Progenitor cell of endocrine pancreas (in vitro differentiated cells): ENCODE measurements around the gene DOCK4. TPM values are rescaled to one million over a fixed set of nuclear protein-coding genes. Genes with fewer than 3 reads are reported as not detected.

Source experiments
- DNase-seq: peaks from one replicate; pipeline ENCODE4 v3.0.0; 2021; ENCODE audit warnings: low spot score; ENCODE audit not compliant: unreplicated experiment
- H3K27ac Mint-ChIP-seq: 2 replicates; pipeline ENCODE4 v1.8.0; 2021; ENCODE audit warnings: mild to moderate bottlenecking, moderate library complexity, mixed read lengths
- H3K27me3 Mint-ChIP-seq: 2 replicates; pipeline ENCODE4 v1.8.0; 2021; ENCODE audit warnings: mixed read lengths
- H3K36me3 Mint-ChIP-seq: 2 replicates; pipeline ENCODE4 v1.8.0; 2022; ENCODE audit warnings: mixed read lengths; ENCODE audit not compliant: insufficient read depth
- H3K4me1 Mint-ChIP-seq: 2 replicates; pipeline ENCODE4 v1.8.0; 2021; ENCODE audit warnings: low read depth, mixed read lengths
- H3K4me3 Mint-ChIP-seq: 2 replicates; pipeline ENCODE4 v1.8.0; 2021; ENCODE audit warnings: low read depth, mild to moderate bottlenecking, moderate library complexity, mixed read lengths
- H3K9me3 Mint-ChIP-seq: 2 replicates; pipeline ENCODE4 v1.8.0; 2021; ENCODE audit warnings: low read depth, mixed read lengths
- total RNA-seq: library from RNA; stranded (reverse); gene quantifications from 2 replicates; pipeline ENCODE4 v1.2.1, GENCODE V29; 2021
- TF ChIP-seq, protein P1 (sequence below): fragments of 200-600 bp; sonication (generic); IDR thresholded peaks from one replicate; pipeline ENCODE4 v1.5.0; 2021; ENCODE audit warnings: antibody characterized with exemption, mild to moderate bottlenecking; ENCODE audit not compliant: unreplicated experiment

Gene DOCK4
- total RNA-seq, 1 donor from 2014 or later = 28.8 TPM

- Mint-ChIP-seq H3K4me3 (no peak overlapping the region), H3K36me3 (no peaks in the 10 kb centered on the region), H3K27me3 (no peaks in the 10 kb centered on the region), H3K9me3 (no peaks in the 10 kb centered on the region), H3K4me1 (peaks cover 35% of the 10 kb centered on the region), H3K27ac (no peak overlapping the region)
- TF ChIP-seq, protein P1, sequence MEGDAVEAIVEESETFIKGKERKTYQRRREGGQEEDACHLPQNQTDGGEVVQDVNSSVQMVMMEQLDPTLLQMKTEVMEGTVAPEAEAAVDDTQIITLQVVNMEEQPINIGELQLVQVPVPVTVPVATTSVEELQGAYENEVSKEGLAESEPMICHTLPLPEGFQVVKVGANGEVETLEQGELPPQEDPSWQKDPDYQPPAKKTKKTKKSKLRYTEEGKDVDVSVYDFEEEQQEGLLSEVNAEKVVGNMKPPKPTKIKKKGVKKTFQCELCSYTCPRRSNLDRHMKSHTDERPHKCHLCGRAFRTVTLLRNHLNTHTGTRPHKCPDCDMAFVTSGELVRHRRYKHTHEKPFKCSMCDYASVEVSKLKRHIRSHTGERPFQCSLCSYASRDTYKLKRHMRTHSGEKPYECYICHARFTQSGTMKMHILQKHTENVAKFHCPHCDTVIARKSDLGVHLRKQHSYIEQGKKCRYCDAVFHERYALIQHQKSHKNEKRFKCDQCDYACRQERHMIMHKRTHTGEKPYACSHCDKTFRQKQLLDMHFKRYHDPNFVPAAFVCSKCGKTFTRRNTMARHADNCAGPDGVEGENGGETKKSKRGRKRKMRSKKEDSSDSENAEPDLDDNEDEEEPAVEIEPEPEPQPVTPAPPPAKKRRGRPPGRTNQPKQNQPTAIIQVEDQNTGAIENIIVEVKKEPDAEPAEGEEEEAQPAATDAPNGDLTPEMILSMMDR = no peak
- no peak for DNase-seq
Observed at GRCh38 chr7:112088484-112089016, 117.6 kb downstream of the DOCK4 start.

- H3K4me3 Mint-ChIP-seq = no peak overlapping the region
- peaks cover 28% of the 10 kb centered on the region for H3K4me1 Mint-ChIP-seq
- TF ChIP-seq, protein P1 = no peak
- DNase-seq = no peak
- no peak overlapping the region for H3K27ac Mint-ChIP-seq
- H3K9me3 Mint-ChIP-seq = no peaks in the 10 kb centered on the region
- no peaks in the 10 kb centered on the region for H3K36me3 Mint-ChIP-seq
- no peaks in the 10 kb centered on the region for H3K27me3 Mint-ChIP-seq
Observed at GRCh38 chr7:112086496-112087254, 119.5 kb downstream of the DOCK4 start.

- TF ChIP-seq, protein P1 = no peak
- no peaks in the 10 kb centered on the region for H3K27me3 Mint-ChIP-seq
- H3K9me3 Mint-ChIP-seq = no peaks in the 10 kb centered on the region
- no peak overlapping the region for H3K4me3 Mint-ChIP-seq
- no peak overlapping the region for H3K27ac Mint-ChIP-seq
- no peak for DNase-seq
- H3K4me1 Mint-ChIP-seq = peaks cover 18% of the 10 kb centered on the region
- no peaks in the 10 kb centered on the region for H3K36me3 Mint-ChIP-seq
Observed at GRCh38 chr7:112084520-112084971, 121.7 kb downstream of the DOCK4 start.

DNA sequence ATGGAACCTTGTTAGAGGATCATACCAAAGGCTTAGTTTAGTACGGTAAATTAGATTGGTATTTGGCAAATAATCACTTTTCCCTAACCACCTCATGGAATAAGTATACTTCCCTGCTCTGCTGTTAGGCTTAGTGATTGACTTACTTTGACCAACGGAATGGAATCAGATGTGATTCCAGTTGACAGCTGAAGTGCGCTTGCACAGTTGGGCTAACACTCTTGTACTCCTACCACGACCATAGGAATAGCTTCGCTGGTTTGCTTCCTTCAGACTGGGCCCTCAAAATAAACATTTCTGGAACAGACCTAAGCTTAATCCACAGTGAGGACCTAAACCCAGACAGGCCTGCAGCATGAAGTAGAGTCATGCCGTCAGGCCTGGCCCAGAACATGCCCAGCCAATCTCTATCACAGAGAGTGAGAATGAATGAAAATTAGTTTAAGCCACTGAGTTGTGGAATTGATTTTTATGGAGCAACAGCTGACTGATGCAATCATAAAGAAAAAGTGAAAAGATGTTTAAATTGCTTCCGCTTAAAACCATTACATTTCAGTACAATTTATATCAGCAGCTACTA, 122.3 kb downstream of the DOCK4 start:
- no peak overlapping the region for H3K27ac Mint-ChIP-seq
- peaks cover 21% of the 10 kb centered on the region for H3K4me1 Mint-ChIP-seq
- TF ChIP-seq, protein P1 = no peak

GRCh38 chr7:112082306-112082705, 123.9 kb downstream of the DOCK4 start:
- H3K4me3 Mint-ChIP-seq = no peak overlapping the region
- DNase-seq = no peak
- H3K9me3 Mint-ChIP-seq = no peaks in the 10 kb centered on the region
- H3K27me3 Mint-ChIP-seq = no peaks in the 10 kb centered on the region
- no peaks in the 10 kb centered on the region for H3K36me3 Mint-ChIP-seq
- H3K27ac Mint-ChIP-seq = no peak overlapping the region
- TF ChIP-seq, protein P1 = no peak
- H3K4me1 Mint-ChIP-seq = peaks cover 15% of the 10 kb centered on the region

More for the DNA sequence above, 122.3 kb downstream of the DOCK4 start:
- Mint-ChIP-seq H3K27me3 (no peaks in the 10 kb centered on the region), H3K9me3 (no peaks in the 10 kb centered on the region), H3K36me3 (no peaks in the 10 kb centered on the region), H3K4me3 (no peak overlapping the region)
- no peak for DNase-seq
